Sigmoid colon (tissue), 4 donors: ENCODE data around the gene RXFP4.

Experiments used
- CTCF ChIP-seq, 4 experiments: fragments of 450-650 bp in 3 of 4; fragments of 200-600 bp in 1 of 4; IDR thresholded peaks; one replicate each; pipeline ENCODE4 v1.5.1; 2016 to 2019; ENCODE audit warnings: antibody characterized with exemption in 4 of 4, mild to moderate bottlenecking in 3 of 4, moderate library complexity in 2 of 4
- EP300 ChIP-seq, 4 donors: sonication (generic); formaldehyde crosslinking; IDR thresholded peaks; one replicate each; pipeline ENCODE4 v1.6.1; 2017; ENCODE audit warnings: antibody characterized with exemption in 4 of 4
- POLR2A ChIP-seq, 2 donors: fragments of 450-650 bp; IDR thresholded peaks; one replicate each; pipeline ENCODE4 v1.6.1; 2016; ENCODE audit warnings: antibody characterized with exemption in 2 of 2, mild to moderate bottlenecking in 2 of 2, moderate library complexity in 2 of 2
- POLR2AphosphoS5 ChIP-seq, 4 donors: sonication (generic); formaldehyde crosslinking; IDR thresholded peaks; one replicate each; pipeline ENCODE4 v1.6.1; 2017; ENCODE audit warnings: antibody characterized with exemption in 4 of 4

GRCh38 chr1:155947741-155948140 lies 6.3 kb downstream of the RXFP4 start:
- TF ChIP-seq POLR2AphosphoS5 (IDR thresholded peaks at IDR 0.05) (no peak), POLR2A (IDR thresholded peaks at IDR 0.05) (no peak), CTCF (IDR thresholded peaks at IDR 0.05) (no peak), EP300 (IDR thresholded peaks at IDR 0.05) (no peak)
